ENCODE data around the gene HBQ1. TPM values are rescaled to one million over a fixed set of nuclear protein-coding genes. Genes with fewer than 3 reads are reported as not detected.

The HBQ1 gene
- total RNA-seq, 1 donor from 2014 or later, result not detected

- H3K4me3 ChIP-seq, result peak overlapping the region; percentile 14
- peaks cover 61% of the 10 kb centered on the region for H3K27me3 ChIP-seq (ENCODE audit: low read depth)
- no peak for DNase-seq
- intact Hi-C loops (cut with DNase I), result no loop called here
- ATAC-seq, result peak; percentile 33 to 40
- no peak overlapping the region for H3K27ac ChIP-seq
- TF ChIP-seq, protein P1, sequence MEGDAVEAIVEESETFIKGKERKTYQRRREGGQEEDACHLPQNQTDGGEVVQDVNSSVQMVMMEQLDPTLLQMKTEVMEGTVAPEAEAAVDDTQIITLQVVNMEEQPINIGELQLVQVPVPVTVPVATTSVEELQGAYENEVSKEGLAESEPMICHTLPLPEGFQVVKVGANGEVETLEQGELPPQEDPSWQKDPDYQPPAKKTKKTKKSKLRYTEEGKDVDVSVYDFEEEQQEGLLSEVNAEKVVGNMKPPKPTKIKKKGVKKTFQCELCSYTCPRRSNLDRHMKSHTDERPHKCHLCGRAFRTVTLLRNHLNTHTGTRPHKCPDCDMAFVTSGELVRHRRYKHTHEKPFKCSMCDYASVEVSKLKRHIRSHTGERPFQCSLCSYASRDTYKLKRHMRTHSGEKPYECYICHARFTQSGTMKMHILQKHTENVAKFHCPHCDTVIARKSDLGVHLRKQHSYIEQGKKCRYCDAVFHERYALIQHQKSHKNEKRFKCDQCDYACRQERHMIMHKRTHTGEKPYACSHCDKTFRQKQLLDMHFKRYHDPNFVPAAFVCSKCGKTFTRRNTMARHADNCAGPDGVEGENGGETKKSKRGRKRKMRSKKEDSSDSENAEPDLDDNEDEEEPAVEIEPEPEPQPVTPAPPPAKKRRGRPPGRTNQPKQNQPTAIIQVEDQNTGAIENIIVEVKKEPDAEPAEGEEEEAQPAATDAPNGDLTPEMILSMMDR (IDR thresholded peaks at IDR 0.05), result no peak
- no peaks in the 10 kb centered on the region for H3K36me3 ChIP-seq
- H3K4me1 ChIP-seq, result peaks cover 19% of the 10 kb centered on the region
- H3K9me3 ChIP-seq, result no peaks in the 10 kb centered on the region
Observed at GRCh38 chr16:164827-165538, 15.3 kb upstream of the HBQ1 start.

GRCh38 chr16:165539-166374, 14.5 kb upstream of the HBQ1 start, which contains the start of gene HBM:
HBM (plus strand) TSS chr16:165978; CDS start chr16:165998, 20 bp downstream.
- DNase-seq (no peak), ATAC-seq (no peak)
- H3K9me3 ChIP-seq, result no peaks in the 10 kb centered on the region
- TF ChIP-seq, protein P1 (IDR thresholded peaks at IDR 0.05), result no peak
- peak within 1 kb of the TSS; percentile 14 for H3K4me3 ChIP-seq
- peaks cover 69% of the 10 kb centered on the region for H3K27me3 ChIP-seq (ENCODE audit: low read depth)
- no peaks in the 10 kb centered on the region for H3K36me3 ChIP-seq
- H3K4me1 ChIP-seq, result peaks cover 19% of the 10 kb centered on the region
- intact Hi-C loops (cut with DNase I), result no loop called here
- no peak within 1 kb of the TSS for H3K27ac ChIP-seq

DNA sequence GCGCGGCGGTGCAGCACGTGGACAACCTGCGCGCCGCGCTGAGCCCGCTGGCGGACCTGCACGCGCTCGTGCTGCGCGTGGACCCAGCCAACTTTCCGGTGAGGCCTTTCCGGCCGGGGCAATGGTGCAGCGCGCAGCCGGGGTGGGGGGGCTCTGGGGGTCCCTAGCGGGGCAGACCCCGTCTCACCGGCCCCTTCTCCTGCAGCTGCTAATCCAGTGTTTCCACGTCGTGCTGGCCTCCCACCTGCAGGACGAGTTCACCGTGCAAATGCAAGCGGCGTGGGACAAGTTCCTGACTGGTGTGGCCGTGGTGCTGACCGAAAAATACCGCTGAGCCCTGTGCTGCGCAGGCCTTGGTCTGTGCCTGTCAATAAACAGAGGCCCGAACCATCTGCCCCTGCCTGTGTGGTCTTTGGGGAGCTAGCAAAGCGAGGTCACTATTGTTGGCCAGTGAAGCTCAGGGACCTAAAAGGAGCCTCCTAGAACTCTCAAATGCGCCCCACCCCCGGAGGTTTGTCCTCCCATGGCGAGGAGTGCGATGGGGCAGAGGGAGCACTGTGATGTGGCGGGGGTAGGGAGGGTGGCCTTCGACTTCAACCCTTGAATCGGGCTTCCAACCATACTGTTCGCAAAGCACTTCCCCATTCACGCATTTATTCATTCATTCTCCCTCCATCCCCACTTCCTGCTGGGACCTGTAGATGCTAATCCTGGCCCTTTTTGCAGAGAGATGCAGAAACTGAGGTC, 13.7 kb upstream of the HBQ1 start:
- H3K9me3 ChIP-seq, result no peaks in the 10 kb centered on the region
- intact Hi-C loops (cut with DNase I), result no loop called here
- no peak overlapping the region for H3K27ac ChIP-seq
- peaks cover 77% of the 10 kb centered on the region for H3K27me3 ChIP-seq (ENCODE audit: low read depth)
- no peak for ATAC-seq
- no peaks in the 10 kb centered on the region for H3K36me3 ChIP-seq
- DNase-seq, result no peak
- no peak overlapping the region for H3K4me3 ChIP-seq
- peaks cover 19% of the 10 kb centered on the region for H3K4me1 ChIP-seq
- TF ChIP-seq, protein P1 (IDR thresholded peaks at IDR 0.05), result no peak

DNA sequence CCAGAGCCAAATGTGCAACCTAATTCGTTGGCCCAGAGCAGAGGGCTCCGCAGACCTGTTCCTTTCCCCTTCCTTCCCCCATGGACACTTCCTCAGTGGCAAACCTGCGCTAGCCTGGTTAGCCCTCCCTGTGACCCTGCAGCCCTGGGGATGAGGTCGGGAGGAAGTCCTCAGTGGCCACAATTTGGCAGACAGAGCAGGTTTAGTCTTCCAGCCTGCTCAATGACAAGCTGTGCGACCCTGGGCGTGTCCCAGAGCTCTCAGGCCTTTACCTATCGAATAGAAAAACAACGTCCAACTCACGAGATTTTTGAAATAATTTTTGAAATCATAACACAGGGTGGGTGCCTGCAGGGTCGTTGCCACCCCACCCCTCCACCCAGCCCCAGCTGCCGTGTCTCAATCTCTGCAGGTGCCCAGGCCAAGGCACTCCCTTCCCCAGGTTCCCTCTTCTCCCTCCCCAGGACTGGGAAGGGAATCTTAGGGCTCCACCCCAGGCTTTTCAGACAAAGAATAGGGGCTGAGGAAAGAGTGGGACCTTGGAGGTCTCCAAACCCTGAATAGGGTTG, 13.1 kb upstream of the HBQ1 start:
- Histone ChIP-seq H3K4me1 (peaks cover 19% of the 10 kb centered on the region), H3K4me3 (no peak overlapping the region), H3K9me3 (no peaks in the 10 kb centered on the region), H3K27me3 (ENCODE audit: low read depth) (peaks cover 73% of the 10 kb centered on the region), H3K36me3 (no peaks in the 10 kb centered on the region), H3K27ac (no peak overlapping the region)
- intact Hi-C loops (cut with DNase I), result no loop called here
- TF ChIP-seq, protein P1 (IDR thresholded peaks at IDR 0.05), result no peak
- ATAC-seq (no peak), DNase-seq (no peak)

DNA sequence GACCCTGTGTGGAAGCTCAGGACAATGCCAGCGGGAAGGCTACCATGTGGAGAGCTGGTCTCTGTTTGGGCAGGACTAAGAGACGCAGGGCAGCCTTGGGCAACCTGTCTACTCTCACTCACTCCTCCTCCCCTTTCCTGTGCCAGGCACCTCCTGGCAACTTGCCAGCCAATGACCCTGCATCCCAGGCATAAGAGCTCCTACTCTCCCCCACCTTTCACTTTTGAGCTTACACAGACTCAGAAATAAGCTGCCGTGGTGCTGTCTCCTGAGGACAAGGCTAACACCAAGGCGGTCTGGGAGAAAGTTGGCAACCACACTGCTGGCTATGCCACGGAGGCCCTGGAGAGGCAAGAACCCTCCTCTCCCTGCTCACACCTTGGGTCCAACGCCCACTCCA, 11.8 kb upstream of the HBQ1 start:
- Histone ChIP-seq H3K4me3 (no peak overlapping the region), H3K27ac (no peak overlapping the region), H3K4me1 (peaks cover 19% of the 10 kb centered on the region), H3K9me3 (no peaks in the 10 kb centered on the region), H3K27me3 (ENCODE audit: low read depth) (peaks cover 71% of the 10 kb centered on the region), H3K36me3 (no peaks in the 10 kb centered on the region)
- intact Hi-C loops (cut with DNase I), result no loop called here
- DNase-seq, result no peak
- ATAC-seq, result no peak
- TF ChIP-seq, protein P1 (IDR thresholded peaks at IDR 0.05), result no peak

Measured in lower lobe of right lung (tissue), 2 donors.